ENCODE data around the gene SELENOV.

GRCh38 chr19:39481229-39481545, 33.8 kb upstream of the SELENOV start:
- TF ChIP-seq CTCF (conservative IDR thresholded peaks at IDR 0.05 in 1 of 2, IDR thresholded peaks at IDR 0.05 in 1 of 2; ENCODE audit: extremely low read depth in 1 of 2, insufficient read depth in 1 of 2, low read depth in 1 of 2, low read length in 2 of 2) (no peak), EZH2 (IDR thresholded peaks at IDR 0.05; ENCODE audit: borderline replicate concordance, low read length) (no peak)

Measured in mammary epithelial cell (primary cell).